ENCODE results near the gene NEURL1. TPM values are rescaled to one million over a fixed set of nuclear protein-coding genes. Genes with fewer than 3 reads are reported as not detected.

NEURL1 gene
- total and polyA plus RNA-seq, 2 donors (not counting 3 experiments of a cell fraction or from before 2014, with no cell fraction given): 0.06 to 0.22 TPM

- DNase-seq (ENCODE audit: low read depth, low spot score) (no peak), FAIRE-seq (no peak)
- H3K9me3 ChIP-seq (replicated peaks; ENCODE audit: control insufficient read depth, insufficient read depth, low read length): no peaks in the 10 kb centered on the region
- H3K27me3 ChIP-seq (ENCODE audit: control insufficient read depth in 2 of 2, insufficient read depth in 2 of 2, low read length in 2 of 2): no peaks in the 10 kb centered on the region
- no peak for TF ChIP-seq GATA2 (IDR thresholded peaks at IDR 0.05; ENCODE audit: insufficient read depth, insufficient read length, low read depth, low read length)
- ChIA-PET POLR2A (no interaction called here), CTCF (interaction anchor here (0.6 to 1.9 kb wide), 3 partner anchors 16 to 65 kb away, joined by 3 to 4 read pairs (median 4); no protein-coding TSS in a partner anchor)
- no peaks in the 10 kb centered on the region for H3K79me2 ChIP-seq (ENCODE audit: control insufficient read depth, insufficient read depth, low read length)
- no peaks in the 10 kb centered on the region for H4K20me1 ChIP-seq (replicated peaks; ENCODE audit: control insufficient read depth, extremely low read depth, insufficient read depth, low read length)
- no peak overlapping the region for H3K9ac ChIP-seq (replicated peaks; ENCODE audit: extremely low read depth, insufficient read depth, low read length)
- no TSS peak for BruUV-seq (replicated peaks)
- no peak overlapping the region for H3K4me3 ChIP-seq (replicated peaks in 1 of 3; ENCODE audit: insufficient read depth in 1 of 3, low read depth in 1 of 3, low read length in 3 of 3)
- H2AFZ ChIP-seq (ENCODE audit: low read depth, low read length): no peak overlapping the region
- H3K36me3 ChIP-seq (ENCODE audit: control insufficient read depth in 2 of 2, extremely low read depth in 1 of 2, insufficient read depth in 2 of 2, low read length in 2 of 2): no peaks in the 10 kb centered on the region
- H3K9me1 ChIP-seq (replicated peaks; ENCODE audit: control insufficient read depth, extremely low read depth, insufficient read depth, low read length): no peaks in the 10 kb centered on the region
- dilution Hi-C loops (cut with MboI; ENCODE audit: extremely low pct_ligation_motif_present, low sequenced_read_pairs): no loop called here
- no peak overlapping the region for H3K27ac ChIP-seq (ENCODE audit: insufficient read depth, low read depth, low read length)
- H3K4me2 ChIP-seq (ENCODE audit: insufficient read depth, low read length): no peak overlapping the region
- H3K4me1 ChIP-seq (ENCODE audit: control insufficient read depth, extremely low read depth, insufficient read depth, low read length): no peaks in the 10 kb centered on the region
- intact Hi-C loops (cut with micrococcal nuclease): no loop called here
Observed at GRCh38 chr10:103621783-103622125, 128.2 kb downstream of the NEURL1 start.

- no peak overlapping the region for H3K27ac ChIP-seq (ENCODE audit: insufficient read depth, low read depth, low read length)
- H3K9me3 ChIP-seq (replicated peaks; ENCODE audit: control insufficient read depth, insufficient read depth, low read length): no peaks in the 10 kb centered on the region
- H3K9ac ChIP-seq (replicated peaks; ENCODE audit: extremely low read depth, insufficient read depth, low read length): no peak overlapping the region
- FAIRE-seq: no peak
- H3K36me3 ChIP-seq (ENCODE audit: control insufficient read depth in 2 of 2, extremely low read depth in 1 of 2, insufficient read depth in 2 of 2, low read length in 2 of 2): no peaks in the 10 kb centered on the region
- no TSS peak for BruUV-seq (replicated peaks)
- ChIA-PET POLR2A (no interaction called here), CTCF (interaction anchor here (1.9 kb wide), 1 partner anchor 64 kb away, joined by 4 read pairs; no protein-coding TSS in a partner anchor)
- H3K9me1 ChIP-seq (replicated peaks; ENCODE audit: control insufficient read depth, extremely low read depth, insufficient read depth, low read length): no peaks in the 10 kb centered on the region
- no peak overlapping the region for H3K4me2 ChIP-seq (ENCODE audit: insufficient read depth, low read length)
- no peaks in the 10 kb centered on the region for H4K20me1 ChIP-seq (replicated peaks; ENCODE audit: control insufficient read depth, extremely low read depth, insufficient read depth, low read length)
- TF ChIP-seq POLR2AphosphoS5 (IDR thresholded peaks at IDR 0.05; ENCODE audit: insufficient read depth, low read depth, low read length): no peak
- TF ChIP-seq MYC (IDR thresholded peaks at IDR 0.05; ENCODE audit: low read depth, low read length): no peak
- TF ChIP-seq POLR2A (IDR thresholded peaks at IDR 0.05; ENCODE audit: low read depth, low read length): no peak
- no peak for TF ChIP-seq CTCF (IDR thresholded peaks at IDR 0.05; ENCODE audit: extremely low read depth in 1 of 2, insufficient read depth in 1 of 2, low read depth in 1 of 2, low read length in 2 of 2)
- TF ChIP-seq JUN (IDR thresholded peaks at IDR 0.05; ENCODE audit: borderline replicate concordance, insufficient read depth, insufficient read length, low read depth): no peak
- no peak for TF ChIP-seq FOS (IDR thresholded peaks at IDR 0.05; ENCODE audit: borderline replicate concordance, insufficient read depth, low read length)
- TF ChIP-seq GATA2 (IDR thresholded peaks at IDR 0.05; ENCODE audit: insufficient read depth, insufficient read length, low read depth, low read length): no peak
- no peak for TF ChIP-seq EZH2 (IDR thresholded peaks at IDR 0.05; ENCODE audit: borderline replicate concordance, low read depth, low read length, severe bottlenecking)
- TF ChIP-seq MAX (IDR thresholded peaks at IDR 0.05; ENCODE audit: insufficient read depth, insufficient read length): no peak
- no peak for DNase-seq (ENCODE audit: low read depth, low spot score)
- H3K79me2 ChIP-seq (ENCODE audit: control insufficient read depth, insufficient read depth, low read length): no peaks in the 10 kb centered on the region
- intact Hi-C loops (cut with micrococcal nuclease) (no loop called here), dilution Hi-C loops (cut with MboI; ENCODE audit: extremely low pct_ligation_motif_present, low sequenced_read_pairs) (no loop called here)
- H2AFZ ChIP-seq (ENCODE audit: low read depth, low read length): no peak overlapping the region
- no peaks in the 10 kb centered on the region for H3K27me3 ChIP-seq (ENCODE audit: control insufficient read depth in 2 of 2, insufficient read depth in 2 of 2, low read length in 2 of 2)
- H3K4me1 ChIP-seq (ENCODE audit: control insufficient read depth, extremely low read depth, insufficient read depth, low read length): no peaks in the 10 kb centered on the region
- H3K4me3 ChIP-seq (replicated peaks in 1 of 3; ENCODE audit: insufficient read depth in 1 of 3, low read depth in 1 of 3, low read length in 3 of 3): no peak overlapping the region
Observed at GRCh38 chr10:103622286-103622685, 128.8 kb downstream of the NEURL1 start.

All from endothelial cell of umbilical vein (primary cell).